SIG-M5 treated with dmso at 0.1 percent for 504 hours (cell line): ENCODE results near the gene TENM4.

ENCODE experiments used
- DNase-seq: peaks from one replicate; lab custom pipeline; 2025; ENCODE audit not compliant: unreplicated experiment; lab: John Stamatoyannopoulos, UW

Gene TENM4

DNA sequence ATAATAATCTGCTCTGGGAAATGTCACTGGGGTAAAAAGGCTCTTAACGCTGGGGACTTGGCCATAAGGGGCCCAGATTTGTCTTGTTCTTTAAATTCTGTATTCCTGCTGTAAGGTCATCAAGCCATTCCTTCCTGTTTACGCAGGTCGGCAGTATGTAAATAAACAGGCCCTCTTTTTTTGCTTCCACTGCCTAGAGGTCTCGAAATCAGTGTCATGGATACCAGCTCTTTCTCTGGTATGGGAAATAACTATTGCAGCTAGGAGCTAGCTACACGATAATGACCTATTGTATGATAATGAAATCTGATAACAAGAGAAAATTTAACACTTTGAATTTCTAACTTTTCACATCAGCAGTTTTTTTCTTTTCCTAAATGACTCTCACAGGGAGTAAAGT lies 657.0 kb downstream of the TENM4 start:
- DNase-seq, result no peak

DNA sequence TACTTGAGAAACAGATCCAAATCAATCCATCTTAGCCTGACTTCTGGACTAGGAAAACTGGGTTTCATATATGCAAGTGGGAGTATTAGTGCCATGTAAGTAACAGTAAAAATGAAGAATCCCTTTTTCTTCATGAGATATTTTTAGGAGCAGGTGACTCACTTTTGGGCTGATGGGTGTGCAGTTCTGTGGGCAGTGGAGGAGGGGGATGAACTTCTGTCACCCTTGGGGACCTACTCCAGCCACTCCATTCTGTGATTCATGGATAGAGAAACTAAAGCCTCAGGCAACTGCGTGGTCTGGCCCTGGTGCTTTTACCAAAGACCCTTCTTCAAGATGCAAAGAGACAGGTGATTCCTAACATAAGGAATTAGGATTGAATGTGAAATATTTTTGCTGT lies 657.5 kb downstream of the TENM4 start:
- DNase-seq, result no peak

DNA sequence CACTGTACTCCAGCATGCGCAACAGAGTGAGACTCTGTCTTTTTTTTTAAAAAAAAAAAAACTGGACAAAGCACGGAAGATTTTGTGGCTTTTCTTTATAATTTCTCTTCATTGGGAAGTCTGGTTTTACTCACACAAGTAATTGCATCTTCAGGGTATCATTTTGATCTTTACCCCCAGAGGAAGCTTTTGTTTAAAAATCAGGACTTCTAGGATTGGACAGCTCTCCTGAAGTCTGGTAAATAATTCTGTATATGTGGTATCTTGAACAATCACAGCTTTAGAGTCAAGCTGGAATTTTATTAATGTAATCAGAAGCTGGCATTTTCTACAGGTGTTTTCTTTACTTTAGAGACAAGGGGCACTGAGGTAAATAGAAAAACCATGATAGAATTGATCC lies 658.1 kb downstream of the TENM4 start:
- no peak for DNase-seq

DNA sequence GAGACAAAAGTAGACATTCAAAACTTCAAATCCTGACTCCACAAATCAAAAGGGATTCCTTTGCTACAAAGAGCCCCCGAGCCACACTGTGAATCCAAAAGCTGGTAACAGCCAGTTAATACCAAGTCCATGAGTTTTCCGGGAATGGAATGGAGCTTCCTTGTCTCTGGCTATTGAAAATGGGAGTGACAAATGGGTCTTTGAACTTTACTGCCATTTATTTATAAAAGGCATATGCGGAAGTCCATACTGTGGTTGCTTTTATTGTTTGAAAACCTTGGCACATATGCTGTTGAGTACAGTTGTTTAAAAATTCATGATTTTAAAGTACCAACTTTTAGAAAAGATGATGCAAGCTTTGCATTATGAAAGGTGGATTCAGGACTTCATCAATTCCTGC lies 659.9 kb downstream of the TENM4 start:
- no peak for DNase-seq

DNA sequence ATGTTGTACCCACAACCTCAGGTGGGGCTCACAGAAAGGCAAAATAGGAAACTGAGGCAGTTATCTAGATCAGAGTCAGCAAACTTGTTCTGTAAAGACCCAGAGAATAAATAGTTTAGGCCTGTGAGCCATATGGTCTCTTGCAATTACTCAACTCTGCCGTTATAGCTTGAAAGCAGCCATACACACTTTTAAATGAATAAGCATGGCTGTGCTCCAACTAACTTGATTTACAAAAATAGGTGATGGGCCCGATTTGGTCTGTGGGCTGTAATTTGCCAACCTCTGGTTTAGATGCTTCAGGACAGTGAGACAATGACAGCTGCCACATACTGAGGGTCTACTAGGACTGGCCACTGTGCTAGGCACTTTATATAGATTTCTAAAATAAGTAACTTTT lies 667.3 kb downstream of the TENM4 start:
- no peak for DNase-seq

DNA sequence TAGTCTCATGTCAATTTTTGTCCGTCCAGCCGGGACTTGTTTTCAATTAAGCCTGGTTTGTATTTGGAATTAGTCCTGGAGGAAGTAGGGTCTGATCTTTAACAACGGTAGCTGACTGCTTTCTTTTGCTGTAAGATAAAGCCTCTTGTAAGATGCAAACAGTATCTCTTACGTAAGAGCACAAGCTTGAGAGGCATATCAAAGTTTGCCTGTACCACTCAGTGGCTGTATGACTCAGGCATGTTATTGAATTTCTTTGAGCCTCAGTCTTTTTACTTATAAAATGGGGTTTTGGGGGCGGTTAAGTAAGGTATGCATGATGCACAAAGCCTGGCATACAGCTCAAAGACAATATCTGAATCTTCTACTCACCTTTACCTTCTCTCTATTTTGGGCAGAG lies 667.8 kb downstream of the TENM4 start:
- DNase-seq, result no peak

DNA sequence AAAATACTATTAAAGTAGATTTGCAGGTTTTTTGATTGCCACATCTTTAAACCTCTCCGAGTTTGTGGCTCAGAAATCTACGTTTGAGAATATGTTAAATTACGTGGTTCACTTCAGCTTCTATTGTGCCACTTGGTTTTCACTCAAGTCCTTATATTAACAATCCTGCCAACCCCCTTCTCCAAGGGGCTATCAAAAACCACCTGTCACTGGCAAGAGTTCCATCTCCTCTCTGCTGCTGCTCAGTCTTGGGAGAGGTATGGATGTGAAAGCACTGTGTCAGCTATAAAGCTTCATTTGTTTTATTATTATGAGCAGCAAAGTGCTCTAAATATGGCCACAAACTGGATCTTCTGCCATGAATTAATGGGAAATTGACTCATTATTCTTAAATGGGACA lies 668.6 kb downstream of the TENM4 start:
- DNase-seq, result no peak

DNA sequence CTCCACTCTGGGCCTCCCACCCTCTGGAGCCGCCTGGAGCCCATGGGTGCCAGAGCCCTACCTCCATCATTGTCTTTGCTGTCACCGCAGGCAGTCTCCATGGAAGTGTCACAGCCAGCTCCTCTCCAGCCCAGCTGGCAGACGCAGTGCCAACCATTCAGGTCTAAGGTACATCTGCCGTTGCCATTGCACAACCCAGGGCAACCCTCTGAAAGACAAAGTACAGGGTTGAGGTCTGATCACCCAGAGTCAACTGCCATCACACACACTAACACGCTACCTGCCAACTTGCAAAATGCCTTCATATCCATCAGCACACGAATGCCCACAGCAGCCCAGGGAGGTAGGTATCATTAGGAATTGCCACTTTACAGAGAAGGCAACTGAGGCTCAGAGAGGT lies 669.9 kb downstream of the TENM4 start:
- no peak for DNase-seq

DNA sequence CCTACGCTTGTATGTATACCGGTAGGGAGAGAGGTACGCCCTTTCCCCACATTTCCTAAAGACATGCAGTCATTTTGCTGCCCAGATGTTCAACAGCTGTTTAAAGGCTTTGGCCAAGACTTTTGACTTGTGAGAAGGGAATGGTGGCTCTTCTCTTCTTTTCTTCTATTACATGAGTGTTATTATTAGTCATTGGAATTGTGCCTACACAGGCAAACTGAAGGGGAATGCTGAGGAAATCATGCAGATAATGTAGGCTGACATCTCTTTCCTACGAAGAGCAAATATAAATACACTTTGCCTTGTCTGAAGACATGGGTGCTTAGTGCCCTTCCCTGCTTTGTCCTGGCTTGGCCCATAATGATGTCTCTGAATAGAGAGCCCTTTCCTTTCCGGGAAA lies 671.9 kb downstream of the TENM4 start:
- DNase-seq, result no peak

DNA sequence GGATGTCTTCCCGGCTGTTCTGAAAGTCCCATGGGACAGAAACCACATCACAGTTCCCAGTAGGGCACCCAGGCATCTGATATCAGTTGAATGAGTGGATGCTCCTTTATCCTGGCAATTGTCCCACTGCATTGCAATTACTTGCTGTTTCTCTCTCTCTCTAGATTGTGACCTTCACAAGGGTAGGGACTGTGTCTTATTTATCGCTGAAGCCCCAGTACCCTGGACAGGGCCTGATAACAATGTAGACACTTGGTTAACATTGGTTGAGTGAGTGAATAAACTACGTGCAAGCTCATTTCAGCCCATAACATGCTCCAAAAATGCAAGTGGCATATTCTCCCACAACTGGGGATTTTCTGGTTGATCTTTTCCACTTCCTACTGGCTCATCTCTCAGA lies 672.5 kb downstream of the TENM4 start:
- no peak for DNase-seq

DNA sequence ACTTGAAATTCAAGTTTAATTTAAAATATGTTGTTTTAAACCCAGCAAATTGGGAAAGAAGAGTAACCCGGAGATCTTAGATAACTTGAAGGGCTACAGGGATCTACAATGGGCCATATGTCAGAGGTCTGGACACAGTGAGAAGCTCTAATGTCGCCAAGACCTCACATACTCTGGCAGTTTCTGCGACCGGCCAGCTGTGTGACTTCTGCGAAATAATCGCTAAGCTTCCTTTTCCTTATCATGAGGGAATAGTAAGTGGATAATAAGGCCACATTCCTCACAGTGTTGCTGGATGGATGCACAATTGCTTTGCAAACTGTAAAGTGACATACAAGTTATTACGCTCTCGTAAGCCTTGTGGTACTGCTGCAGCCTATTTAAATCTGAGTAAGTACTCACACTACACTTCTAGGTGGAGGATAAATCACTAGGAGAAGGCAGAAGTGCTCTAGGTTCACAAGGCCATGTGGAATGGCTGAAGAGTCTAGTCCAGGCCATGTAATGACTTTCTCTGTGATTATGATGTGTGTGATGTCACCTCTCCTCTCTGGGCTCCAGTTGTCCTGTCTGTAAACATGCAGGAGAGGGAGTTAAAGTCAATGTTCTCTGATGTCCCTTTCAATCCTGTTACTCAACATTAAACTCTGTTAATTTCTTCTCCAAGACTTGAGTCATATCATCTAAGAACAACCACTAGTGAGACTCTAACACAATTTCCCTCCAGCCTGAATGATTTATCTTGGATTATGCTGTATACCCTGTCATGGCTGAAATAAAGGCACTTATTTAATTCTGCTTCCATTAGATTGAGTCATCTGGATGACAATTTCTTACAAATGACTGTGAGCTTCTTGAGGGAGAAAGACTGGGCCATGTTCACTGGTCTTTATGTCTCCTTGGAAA lies 673.5 kb downstream of the TENM4 start:
- DNase-seq, result no peak

DNA sequence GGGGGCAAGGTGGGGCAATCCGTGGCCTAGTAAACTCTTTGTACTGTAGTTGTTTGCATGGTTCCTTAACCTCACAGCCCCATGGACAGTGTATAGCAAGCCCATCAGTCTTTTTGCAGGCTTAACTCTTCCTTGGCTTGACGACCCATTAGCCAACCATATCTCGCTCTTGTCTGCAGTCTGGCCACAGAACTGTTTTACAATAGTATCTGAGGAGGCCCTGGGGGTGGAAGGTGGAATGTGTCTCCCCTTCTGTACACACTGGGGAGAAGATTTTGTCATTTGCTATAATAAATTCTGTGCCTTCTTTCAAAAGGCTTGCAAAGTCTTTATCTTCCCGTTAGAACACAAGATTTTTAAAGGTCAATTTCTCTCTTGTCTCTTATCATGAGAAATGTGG lies 675.9 kb downstream of the TENM4 start:
- no peak for DNase-seq

DNA sequence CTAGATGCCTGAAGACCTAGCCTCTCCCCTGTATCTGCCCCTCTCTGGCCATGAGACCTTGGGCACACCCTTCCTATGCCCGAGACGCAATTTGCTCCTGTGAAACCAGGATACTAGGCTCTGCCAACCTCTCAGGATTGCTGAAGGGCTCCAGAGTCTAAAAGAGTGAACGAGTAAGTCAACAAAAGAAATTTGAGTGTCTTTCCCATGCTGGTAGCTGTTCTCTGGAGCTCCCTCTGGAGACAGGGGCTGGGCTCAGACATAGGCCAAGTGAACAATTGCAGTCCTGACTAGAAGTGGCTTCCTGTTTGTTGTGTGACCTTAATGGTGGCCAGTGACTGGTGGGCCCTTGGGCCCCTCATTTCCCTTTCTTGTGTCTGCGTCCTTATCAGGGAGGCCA lies 677.2 kb downstream of the TENM4 start:
- no peak for DNase-seq

DNA sequence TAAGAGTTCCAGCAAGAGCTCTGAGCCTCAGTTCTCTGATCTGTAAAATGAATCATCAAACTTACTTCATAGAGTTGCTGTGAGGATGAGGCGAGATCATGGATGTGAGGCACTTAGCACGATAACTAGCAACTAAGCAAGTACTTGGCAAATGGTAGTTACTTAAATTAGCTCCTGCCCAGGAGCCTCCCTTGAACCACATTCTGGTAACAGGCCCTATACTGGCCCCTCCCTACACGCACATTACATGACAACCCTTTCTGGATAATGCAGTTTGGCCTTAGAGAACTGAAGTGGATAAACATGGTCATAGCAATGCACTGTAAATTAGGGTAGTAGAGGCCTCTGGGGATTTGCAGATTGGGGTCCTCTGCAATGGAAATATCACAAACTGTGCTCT lies 678.7 kb downstream of the TENM4 start:
- DNase-seq, result no peak

DNA sequence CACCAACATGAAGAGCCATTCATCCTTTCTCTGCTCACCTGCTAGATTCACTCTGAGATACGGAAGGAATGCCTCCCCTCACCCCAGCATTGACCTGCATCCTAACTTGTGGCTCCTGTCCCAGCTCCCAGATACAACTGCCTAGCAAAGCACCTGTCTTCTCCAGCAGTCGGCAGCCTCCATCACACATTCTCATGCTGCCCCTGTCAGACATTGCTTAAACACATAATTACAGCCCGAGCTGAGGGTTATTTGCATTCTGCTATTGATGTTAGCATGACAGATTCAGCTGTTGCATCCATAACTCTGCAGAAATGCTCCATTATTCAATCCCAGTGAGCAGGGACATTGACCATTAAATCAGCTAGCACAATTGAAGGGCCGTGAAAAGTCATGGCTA lies 681.8 kb downstream of the TENM4 start:
- no peak for DNase-seq

DNA sequence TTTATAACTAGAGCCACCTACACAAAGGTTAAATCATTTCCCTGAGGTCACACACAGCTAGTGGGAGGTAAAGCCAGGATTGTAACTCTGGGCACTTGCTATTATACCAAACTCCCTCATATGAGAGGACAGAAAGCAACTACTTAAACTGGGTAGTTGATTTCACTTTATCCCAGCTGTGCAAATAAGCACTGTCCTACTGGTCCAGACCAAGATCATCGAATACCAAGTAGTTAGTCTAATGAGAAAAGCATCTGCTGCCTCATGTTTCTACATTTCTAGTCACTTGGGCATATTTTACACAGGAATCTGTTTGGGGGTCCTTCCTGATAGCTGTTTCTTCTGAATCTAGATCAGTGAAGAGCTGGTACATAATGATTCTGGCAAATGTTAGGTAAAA lies 687.5 kb downstream of the TENM4 start:
- DNase-seq, result no peak

DNA sequence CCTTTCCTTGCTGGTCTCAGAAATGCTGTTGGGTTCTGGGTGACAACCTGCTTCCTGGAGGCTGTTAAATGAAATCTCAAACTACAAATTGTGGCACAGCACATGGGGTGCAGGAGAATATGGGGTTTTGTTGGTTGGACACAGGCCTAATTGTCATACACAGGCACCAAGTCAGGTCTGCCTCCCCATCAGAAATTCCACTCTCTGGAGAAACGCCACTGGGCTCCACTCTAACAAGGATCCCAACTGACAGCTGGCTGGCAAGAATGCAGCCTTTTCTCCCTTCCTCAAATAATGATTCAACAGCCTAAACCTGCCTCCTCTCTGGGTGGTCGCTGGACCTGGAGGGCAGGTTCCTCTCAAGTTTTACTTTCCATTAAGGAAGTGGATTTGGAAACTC lies 688.3 kb downstream of the TENM4 start:
- no peak for DNase-seq

DNA sequence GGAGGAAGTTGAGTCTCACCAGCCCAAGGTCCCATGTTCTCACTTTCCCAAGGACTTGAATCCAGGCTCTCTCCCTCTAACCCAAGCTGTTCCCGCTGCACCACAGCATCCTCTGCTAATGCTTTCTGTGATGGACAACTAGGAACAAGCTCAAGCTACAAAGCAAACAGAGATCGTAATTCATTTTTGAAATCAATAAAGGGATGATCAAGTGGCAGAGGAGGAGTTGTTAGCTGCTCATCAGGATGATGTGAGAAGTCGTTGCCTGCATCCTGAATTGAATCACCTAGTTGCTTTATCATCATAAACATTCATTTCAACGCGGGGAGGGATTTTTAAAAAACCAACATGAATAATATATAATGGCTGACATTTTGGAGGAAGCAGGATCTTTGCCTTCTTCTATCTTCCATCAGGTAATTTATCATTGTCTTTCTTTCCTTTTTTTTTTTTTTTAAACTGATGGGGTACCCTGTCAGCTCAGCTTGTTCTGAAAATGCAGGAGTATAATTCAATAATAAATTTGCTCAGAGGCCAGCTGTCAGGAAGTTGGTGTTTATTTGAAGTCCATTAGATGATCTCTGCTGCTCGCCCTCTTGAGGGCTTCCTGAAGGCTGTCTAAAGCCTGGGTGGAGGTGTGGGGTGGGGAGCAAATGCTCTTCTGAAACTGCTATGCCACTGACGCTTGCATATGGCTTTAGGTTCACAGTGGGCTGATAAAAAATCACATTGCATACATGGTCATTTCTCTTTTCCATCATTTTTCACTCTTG lies 691.7 kb downstream of the TENM4 start:
- no peak for DNase-seq

DNA sequence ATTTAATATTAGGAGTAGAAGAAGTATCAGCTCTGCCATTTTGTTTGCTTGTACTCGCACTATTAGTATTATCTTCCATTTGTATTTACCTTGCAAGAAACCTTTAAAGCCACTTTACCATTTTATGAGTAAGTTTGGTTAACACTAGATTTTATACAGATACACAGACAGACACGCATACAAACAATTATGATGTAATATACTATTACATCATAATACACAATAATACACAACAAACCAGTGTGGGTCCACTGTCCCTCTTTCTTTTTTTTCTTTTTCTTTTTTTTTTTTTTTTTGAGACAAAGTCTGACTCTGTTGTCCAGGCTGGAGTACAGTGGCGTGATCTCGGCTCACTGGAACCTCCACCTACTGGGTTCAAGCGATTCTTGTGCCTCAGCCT lies 695.9 kb downstream of the TENM4 start:
- DNase-seq, result no peak

DNA sequence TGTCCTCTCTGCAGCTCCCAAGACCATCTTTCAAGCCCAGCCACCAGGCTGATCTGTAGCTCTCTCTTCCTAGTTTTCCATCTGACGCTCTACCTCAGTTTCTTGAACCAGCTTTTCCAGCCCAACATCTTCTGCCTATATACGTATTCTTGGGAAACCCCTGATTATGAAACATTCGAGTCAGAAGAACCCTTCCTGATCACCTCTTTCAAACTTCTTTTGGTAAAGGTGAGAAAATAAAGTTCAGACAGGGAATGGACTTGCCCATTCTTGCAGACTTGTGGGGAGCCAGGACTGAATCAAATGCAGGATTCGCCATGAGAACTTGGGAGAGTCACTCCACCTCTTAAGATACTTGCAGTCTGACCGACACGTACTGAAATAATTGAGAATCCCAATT lies 696.6 kb downstream of the TENM4 start:
- DNase-seq, result no peak

DNA sequence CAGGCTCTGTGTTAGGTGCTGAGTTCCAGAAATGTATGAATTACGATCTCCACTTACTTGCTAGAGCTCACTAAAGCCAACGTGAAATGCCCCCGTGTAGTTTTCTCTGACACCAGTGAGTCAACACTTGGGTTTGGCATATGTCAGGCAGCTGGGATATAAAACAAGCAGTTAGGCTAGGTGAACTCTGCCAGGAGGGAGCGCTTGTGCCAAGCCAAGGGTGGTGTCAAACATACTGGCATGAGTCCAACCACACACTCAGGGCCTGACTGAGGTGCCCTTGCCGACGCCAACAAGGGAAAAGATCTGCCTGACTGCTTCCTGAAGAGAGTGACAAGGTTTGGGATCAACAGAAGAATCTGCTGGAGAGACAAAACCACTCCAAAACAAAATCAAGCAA lies 698.4 kb downstream of the TENM4 start:
- no peak for DNase-seq

DNA sequence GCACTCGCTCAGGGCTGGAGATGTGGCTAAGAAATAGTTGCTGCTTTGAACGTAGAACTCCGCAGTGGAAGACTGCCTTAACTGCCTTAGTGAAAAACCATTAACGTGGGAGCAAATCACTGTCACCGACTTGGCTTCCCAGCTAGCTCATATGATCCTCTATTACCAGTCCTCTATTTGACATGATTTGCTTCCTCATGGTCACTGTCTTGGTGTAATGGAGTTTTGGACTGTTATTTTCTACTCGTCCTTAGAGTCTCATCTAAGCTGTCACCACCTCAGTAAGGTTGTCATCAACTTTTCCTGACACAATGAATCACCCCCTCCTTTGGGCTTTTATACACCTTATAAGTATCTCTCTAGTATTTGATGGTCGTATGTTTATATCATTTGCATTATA lies 699.1 kb downstream of the TENM4 start:
- DNase-seq, result no peak
